ENCODE measurements around the gene RAB1A. TPM values are rescaled to one million over a fixed set of nuclear protein-coding genes. Genes with fewer than 3 reads are reported as not detected.
A peak's percentile ranks its signal among the peaks of the same experiment; 100 is the strongest.

RAB1A gene
- total and polyA plus RNA-seq, 2 of the 13 experiments (the other 11 are each of a cell fraction or from before 2014, with no cell fraction given): 206 to 226 TPM

DNA sequence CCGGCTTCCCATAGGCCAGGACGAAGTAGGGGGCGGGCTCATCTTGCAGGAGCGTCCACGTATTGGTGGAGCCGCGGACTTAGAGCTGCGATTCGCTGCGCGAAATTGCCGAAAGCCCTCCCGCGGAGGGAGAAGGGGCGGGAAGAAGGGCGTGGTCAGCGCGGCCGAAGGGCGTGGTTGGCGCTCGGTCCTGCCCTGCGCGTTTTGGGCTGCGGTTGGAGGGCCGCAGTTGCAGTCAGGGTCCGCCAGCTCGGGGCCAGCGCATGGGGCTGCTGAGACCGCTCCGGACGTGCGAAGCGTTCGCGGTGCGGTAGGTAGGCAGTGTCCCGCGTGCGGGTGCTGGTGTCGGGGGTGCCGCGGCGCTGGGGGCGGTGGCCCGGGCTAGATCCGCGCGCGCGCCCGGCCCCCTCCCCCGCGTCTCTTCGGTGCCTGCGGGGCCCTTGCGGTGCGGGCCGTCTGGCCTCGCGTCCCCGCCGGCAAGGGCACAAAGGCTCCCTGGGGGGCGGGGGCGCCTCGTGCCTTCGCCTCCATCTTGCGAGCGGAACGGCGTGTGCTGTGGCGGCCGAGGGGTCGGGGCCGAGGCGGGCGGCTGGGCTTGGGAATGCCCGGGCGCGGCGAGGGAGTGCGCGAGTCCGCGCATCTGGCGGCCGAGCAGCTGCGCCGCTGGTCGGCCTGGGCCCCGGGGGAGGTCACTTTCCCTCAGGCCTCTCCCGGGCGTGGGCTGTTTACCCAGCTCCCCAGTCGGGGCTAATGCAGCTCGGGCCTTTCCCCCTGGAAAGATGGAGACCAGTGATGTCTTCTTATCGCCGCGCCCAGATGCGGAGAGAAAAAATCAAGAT lies 73.5 kb downstream of the RAB1A start, which contains the start of gene CEP68 (continued):
- TF ChIP-seq, protein P1, sequence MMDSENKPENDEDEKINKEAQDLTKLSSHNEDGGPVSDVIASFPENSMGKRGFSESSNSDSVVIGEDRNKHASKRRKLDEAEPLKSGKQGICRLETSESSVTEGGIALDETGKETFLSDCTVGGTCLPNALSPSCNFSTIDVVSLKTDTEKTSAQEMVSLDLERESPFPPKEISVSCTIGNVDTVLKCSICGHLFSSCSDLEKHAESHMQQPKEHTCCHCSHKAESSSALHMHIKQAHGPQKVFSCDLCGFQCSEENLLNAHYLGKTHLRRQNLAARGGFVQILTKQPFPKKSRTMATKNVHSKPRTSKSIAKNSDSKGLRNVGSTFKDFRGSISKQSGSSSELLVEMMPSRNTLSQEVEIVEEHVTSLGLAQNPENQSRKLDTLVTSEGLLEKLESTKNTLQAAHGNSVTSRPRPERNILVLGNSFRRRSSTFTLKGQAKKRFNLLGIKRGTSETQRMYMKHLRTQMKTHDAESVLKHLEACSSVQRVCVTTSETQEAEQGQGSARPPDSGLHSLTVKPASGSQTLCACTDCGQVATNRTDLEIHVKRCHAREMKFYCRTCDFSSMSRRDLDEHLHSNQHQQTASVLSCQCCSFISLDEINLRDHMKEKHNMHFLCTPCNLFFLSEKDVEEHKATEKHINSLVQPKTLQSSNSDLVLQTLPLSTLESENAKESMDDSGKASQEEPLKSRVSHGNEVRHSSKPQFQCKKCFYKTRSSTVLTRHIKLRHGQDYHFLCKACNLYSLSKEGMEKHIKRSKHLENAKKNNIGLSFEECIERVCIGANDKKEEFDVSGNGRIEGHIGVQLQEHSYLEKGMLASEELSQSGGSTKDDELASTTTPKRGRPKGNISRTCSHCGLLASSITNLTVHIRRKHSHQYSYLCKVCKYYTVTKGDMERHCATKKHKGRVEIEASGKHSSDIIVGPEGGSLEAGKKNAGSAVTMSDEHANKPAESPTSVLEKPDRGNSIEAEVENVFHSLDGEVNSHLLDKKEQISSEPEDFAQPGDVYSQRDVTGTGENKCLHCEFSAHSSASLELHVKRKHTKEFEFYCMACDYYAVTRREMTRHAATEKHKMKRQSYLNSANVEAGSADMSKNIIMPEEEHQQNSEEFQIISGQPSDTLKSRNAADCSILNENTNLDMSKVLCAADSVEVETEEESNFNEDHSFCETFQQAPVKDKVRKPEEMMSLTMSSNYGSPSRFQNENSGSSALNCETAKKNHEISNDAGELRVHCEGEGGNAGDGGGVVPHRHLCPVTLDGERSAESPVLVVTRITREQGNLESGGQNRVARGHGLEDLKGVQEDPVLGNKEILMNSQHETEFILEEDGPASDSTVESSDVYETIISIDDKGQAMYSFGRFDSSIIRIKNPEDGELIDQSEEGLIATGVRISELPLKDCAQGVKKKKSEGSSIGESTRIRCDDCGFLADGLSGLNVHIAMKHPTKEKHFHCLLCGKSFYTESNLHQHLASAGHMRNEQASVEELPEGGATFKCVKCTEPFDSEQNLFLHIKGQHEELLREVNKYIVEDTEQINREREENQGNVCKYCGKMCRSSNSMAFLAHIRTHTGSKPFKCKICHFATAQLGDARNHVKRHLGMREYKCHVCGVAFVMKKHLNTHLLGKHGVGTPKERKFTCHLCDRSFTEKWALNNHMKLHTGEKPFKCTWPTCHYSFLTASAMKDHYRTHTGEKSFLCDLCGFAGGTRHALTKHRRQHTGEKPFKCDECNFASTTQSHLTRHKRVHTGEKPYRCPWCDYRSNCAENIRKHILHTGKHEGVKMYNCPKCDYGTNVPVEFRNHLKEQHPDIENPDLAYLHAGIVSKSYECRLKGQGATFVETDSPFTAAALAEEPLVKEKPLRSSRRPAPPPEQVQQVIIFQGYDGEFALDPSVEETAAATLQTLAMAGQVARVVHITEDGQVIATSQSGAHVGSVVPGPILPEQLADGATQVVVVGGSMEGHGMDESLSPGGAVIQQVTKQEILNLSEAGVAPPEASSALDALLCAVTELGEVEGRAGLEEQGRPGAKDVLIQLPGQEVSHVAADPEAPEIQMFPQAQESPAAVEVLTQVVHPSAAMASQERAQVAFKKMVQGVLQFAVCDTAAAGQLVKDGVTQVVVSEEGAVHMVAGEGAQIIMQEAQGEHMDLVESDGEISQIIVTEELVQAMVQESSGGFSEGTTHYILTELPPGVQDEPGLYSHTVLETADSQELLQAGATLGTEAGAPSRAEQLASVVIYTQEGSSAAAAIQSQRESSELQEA (CRISPR knock-in tag; IDR thresholded peaks at IDR 0.05; ENCODE audit: not compliant biosample characterization): no peak
- 0 out of 2 replicates have a peak, but pooled peaks have one; percentile 19 for TF ChIP-seq ZFP1 (CRISPR knock-in tag; IDR thresholded peaks at IDR 0.05)
- TF ChIP-seq PHF8 (CRISPR knock-in tag; IDR thresholded peaks at IDR 0.05): peak; percentile 95
- TF ChIP-seq SP2 (CRISPR knock-in tag; IDR thresholded peaks at IDR 0.05): peak; percentile 100
- TF ChIP-seq ZBTB21 (CRISPR knock-in tag; IDR thresholded peaks at IDR 0.05): no peak
- peak; percentile 60; the same call in 1 of the 2 replicates for TF ChIP-seq RFXANK (CRISPR knock-in tag; IDR thresholded peaks at IDR 0.05)
- peak; percentile 90 for TF ChIP-seq RNF2 (conservative IDR thresholded peaks at IDR 0.05; ENCODE audit: low read depth)
- peak; percentile 93 for TF ChIP-seq ATF7-NPFF (CRISPR knock-in tag; IDR thresholded peaks at IDR 0.05; ENCODE audit: low read depth)
- no peak; the same call in 1 of the 2 replicates for TF ChIP-seq ZBTB39 (CRISPR knock-in tag; IDR thresholded peaks at IDR 0.05)
- no peak for TF ChIP-seq CHD4 (IDR thresholded peaks at IDR 0.05; ENCODE audit: borderline replicate concordance, low read length)
- peak; percentile 75 for TF ChIP-seq KMT2A (CRISPR knock-in tag; IDR thresholded peaks at IDR 0.05)
- TF ChIP-seq ZNF44 (CRISPR knock-in tag; IDR thresholded peaks at IDR 0.05): peak; percentile 33; the same call in 1 of the 2 replicates
- no peak for TF ChIP-seq KLF16 (CRISPR knock-in tag; IDR thresholded peaks at IDR 0.05)
- no peak; the same call in 1 of the 2 replicates for TF ChIP-seq ZNF124 (CRISPR knock-in tag; IDR thresholded peaks at IDR 0.05)
- TF ChIP-seq DMAP1 (CRISPR knock-in tag; IDR thresholded peaks at IDR 0.05): peak; percentile 85
- peak; percentile 76 for TF ChIP-seq KAT8 (CRISPR knock-in tag; IDR thresholded peaks at IDR 0.05)
- no peak; the same call in 1 of the 2 replicates for TF ChIP-seq ZBTB7B (CRISPR knock-in tag; IDR thresholded peaks at IDR 0.05)
- TF ChIP-seq BCL3 (CRISPR knock-in tag; IDR thresholded peaks at IDR 0.05): peak; percentile 95
- TF ChIP-seq NBN (conservative IDR thresholded peaks at IDR 0.05): no peak
